NOMO-1 treated with dmso at 0.1 percent for 144 hours (cell line): ENCODE results near the gene C5orf52.
"Not testable (repeated sequence)": the region's sequence is repeated elsewhere in the genome, so short reads cannot be mapped to it uniquely, and the experiment has no call there.

Source experiments
- DNase-seq: peaks from one replicate; lab custom pipeline; 2025; ENCODE audit not compliant: unreplicated experiment; lab: John Stamatoyannopoulos, UW

The C5orf52 gene

DNA sequence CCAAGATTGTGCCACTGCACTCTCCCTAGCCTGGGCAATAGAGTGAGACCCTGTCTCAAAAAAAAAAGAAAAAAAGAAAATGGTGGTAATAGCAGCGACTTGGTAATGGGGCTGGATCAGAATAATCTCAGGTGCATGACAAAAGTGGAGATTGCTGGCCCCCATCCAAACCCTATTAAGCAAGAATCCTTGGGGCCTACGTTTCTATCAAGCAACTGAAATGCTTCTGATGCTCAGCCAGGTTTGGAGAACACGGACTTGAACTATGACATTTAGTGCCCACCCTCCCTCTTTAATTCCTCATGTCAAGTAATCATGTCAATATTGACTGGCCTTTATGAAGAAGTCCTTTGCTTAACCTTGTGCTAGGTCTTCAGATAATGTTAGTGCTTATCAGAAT, 6.6 kb downstream of the C5orf52 start:
- no peak for DNase-seq

DNA sequence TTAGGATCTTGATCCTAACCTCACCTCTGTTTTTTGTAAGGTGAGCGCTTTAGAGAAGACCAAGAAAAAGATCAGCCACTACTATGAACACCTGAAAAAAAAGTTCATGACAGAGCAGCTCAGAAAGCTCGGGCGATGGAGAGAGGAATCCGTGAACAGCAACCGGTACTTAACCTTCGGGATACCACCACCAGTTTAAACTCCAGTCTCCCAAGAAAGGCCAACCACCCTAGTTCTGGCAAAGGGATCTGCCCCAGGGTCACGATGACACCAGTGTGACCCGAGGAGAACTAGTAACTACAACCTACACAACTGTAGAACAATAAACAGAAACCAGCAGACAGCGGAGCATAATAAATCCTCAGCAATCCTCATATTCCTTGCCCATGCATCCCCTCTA, 8.5 kb downstream of the C5orf52 start:
- no peak for DNase-seq

DNA sequence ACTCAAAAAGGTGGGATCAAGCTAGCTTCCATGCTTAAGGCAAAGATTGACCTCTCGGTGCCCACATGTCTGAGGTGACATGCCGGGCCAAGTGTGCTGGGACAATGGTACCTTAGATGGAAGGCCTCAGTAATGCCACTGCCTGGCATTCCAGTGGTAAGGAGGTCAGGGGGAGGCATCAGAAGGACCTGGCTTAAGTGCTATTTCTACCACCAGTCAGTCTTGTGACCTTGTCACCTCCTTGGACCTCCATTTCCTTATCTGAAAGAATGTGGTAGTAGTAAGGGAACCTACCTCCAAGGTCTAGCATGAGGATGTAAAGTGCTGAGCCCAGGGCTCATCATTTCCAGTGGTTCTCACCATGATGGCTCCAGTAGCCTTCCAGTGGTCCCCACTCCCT, 8.9 kb downstream of the C5orf52 start:
- no peak for DNase-seq

DNA sequence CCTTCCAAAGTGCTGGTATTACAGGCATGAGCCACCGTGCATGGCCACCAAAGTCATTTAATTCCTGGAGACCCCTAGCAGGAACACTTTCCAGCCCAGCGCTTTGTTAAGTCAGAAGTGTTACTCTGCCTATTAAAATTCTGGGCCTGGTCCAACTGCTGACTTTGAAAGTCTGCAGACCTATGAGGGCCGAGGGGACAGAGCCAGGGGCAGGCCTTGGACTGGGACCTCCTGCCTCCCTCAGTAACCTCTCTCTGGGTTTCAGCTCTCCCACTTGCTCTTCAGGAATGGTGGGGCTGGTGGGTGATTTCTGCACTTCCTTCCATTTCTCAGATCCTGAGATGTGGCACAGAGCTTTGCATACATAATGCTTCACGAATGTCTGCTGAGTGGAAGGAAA, 9.7 kb downstream of the C5orf52 start:
- no peak for DNase-seq

DNA sequence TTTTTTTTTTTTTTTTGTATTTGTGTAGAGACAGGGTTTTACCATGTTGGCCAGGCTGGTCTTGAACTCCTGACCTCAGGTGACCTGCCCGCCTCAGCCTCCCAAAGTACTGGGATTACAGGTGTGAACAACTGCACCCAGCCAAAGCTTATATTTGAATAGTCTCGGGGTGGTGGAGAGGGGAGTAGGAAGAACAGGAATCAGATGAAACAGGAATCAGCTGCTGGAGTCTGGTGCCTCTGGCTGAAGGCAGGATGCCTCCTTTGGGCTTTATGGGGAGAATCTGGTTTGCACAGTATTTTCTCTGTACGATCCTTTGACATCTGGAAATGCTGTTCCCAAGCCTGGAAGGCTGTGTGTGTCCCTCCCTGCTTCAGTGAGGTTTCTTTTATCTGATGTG, 10.9 kb downstream of the C5orf52 start:
- no peak for DNase-seq

DNA sequence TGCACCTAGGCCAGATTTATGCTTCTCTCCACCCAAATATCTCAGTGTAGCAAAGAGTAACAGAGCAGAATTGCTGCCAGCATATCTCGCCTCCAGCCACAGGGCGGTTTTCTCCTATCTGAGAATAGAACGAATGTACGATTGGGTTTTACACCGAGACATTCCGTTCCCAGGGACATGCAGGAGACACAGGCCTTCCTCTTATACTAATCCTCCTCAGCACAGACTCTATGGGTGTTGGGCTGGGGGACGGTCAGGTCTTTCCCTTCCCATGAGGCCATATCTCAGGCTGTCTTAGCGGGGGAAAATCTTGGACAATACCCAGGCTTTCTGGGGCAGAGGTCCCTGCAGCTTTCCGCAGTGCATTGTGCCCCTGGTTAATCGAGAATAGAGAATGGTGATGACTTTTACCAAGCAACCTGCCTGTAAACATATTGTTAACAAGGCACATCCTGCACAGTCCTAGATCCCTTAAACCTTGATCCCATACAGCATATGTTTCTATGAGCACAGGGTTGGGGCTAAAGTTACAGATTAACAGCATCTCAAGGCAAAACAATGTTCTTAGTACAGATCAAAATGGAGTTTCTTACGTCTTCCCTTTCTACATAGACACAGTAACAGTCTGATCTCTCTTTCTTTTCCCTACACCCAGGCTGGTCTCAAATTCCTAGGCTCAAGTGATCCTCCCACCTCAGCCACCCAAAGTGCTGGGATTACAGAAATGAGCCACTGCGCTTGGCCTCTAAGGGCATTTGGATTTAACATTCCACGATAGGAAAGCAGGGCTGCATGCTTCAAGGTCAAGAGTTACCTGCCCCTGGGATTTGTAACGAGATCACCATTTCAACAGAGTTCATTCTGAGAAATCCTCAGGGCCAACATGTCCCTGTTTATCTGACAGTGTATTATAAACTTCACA, 15.2 kb downstream of the C5orf52 start:
- DNase-seq = not testable (repeated sequence)

DNA sequence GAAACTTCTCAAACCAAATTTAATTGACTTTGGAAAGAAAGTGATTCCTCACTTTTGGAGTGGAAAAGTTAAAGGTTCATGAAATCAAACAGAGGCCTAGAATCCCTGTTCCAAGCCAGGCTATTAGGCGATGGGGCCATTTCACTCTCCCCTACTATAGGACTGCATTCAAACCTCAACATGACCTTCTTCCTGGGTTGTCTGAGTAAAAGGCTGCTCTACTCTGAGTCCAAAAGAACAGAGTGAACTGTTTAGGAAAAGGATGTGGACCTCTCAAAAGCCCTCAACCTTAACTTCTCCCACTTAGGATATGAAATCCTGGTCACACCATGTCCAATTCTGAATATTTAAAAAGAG, 15.8 kb downstream of the C5orf52 start:
- DNase-seq = no peak

DNA sequence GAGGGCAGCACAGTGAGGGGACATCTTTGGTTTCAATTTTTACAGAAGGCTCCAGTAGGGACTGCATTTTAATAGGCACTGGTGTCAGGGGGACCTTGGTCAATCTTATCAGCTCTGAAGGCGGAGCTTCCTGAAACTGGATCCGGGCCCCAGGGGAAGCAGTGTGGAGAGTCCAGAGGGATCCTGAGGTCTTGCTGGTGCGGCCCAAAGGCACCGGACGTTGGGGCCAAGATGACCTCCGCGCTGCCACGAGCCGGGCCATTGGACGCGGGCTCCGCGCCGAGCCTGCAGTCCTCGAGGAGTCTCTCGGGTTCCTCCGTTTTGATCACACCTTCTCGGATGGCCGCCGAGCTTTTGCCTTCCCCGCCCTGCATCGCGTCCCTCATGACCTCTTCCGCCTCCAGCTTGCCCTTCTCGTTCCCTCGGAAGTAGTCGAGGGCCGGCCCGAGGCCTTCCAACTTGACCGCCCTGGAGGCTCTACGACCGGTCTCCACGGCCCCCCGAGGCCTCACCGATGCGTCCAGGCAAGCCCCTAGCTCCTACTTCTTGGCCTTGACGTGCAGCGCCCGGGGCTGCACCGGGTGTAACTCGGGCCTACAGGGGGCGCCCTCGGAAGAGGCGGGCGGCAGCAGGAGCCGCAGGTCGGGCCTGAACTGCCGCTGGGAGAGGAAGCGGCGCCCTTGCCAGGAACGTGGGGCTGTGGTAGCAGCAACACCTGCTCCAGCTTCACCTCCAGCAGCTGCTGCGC, 18.8 kb downstream of the C5orf52 start:
- DNase-seq = no peak

DNA sequence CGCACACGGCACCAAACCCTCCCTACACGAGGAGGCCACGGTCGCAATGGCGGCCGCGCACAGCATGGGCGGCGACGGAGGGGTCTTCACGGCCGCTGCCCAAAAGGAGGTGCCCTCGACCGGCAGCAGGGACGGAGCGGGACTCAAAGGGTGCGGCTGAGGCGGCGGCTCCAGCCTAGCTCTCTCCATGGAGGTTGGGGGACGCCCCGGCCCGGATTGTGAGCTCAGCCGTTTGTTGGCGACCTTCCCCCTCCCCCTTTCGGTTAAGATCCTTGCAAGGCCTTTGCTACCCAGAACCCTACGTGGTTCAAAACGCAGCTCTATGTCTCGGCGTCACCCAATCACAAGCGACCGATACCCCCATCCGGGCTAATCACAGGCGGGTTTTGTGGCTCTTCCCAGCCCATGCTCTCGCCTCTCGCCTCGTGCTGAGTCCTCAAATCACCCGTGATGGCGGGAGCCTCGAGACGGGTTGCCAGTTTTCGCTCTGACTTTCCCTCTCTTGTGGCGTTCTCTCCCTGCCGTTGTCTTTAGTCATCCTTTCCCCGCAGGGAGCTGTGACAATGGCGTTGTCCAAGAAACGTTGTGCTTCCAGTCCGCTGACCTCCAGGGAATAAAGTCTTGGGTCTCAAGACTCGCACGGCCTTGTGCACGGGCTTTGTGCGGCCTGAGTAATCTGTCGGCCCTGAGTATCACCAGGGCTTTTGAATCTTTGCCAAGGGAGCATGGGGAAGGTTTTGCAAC, 19.5 kb downstream of the C5orf52 start:
- no peak for DNase-seq

DNA sequence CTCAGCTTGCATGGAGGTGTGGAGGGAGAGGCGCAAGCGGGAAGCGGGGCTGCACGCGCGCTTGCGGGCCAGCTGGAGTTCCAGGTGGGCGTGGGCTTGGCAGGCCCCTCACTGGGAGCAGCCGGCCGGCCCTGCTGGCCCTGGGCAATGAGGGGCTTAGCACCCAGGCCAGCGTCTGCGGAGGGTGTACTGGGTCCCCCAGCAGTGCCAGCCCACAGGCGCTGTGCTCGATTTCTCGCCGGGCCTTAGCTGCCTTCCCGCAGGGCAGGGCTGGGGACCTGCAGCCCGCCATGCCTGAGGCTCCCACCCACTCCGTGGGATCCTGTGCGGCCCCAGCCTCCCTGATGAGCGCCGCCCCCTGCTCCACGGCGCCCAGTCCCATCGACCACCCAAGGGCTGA, 22.5 kb downstream of the C5orf52 start:
- DNase-seq = not testable (repeated sequence)

DNA sequence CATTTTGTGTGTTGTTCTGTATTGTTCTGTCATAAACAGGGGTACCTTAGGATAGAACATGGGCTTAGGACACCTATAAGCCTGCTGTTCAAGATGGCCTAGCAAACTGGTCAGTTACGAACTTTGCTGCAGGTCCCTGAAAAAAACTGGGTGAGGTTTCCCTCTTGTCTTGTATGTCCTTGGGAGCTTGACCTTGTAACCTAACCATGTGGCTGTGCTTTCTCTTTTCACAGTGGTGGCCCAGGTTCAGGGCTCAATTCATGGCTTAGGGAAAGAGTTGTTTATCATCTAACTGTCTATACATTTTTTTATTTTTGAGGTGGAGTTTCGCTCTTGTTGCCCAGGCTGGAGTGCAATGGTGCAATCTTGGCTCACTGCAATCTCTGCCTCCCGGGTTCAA, 24.8 kb downstream of the C5orf52 start:
- not testable (repeated sequence) for DNase-seq

DNA sequence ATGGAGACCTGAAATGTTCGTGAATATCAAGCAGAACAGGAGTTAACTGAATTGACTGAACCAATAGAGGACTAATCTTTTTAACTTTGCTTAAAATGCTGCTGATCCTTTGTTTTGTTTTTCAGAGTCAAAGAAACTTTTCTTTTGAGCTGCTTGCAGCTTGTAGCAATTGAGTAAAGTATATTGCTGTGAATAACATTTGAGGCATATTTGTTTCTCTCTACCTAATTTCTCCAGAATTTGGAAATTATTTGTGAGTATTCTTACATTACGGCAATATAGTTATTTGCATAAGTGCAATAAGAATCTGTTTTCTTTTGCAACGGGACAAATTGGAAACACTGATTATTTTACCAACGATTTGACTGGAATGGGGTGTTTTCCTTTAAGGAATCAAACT, 27.3 kb downstream of the C5orf52 start:
- DNase-seq = not testable (repeated sequence)

DNA sequence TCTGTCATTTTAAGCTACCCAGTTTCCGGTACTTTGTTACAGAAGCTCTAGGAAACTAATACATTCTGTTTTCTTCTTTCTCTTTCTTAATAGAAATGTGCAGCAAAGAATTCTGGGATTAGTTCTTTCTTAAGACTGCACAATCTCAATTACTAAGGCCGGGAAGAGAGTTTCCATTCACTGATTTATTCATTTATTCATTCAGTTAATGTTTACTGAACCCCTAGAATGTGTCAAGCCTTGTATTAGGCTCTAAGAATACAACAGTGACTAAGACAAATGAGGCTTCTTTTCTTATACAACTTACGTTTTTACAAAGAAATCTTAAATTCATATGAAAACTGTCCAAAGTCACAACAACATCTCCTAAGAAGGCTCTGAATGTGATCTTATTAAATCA, 32.4 kb downstream of the C5orf52 start:
- DNase-seq = no peak

DNA sequence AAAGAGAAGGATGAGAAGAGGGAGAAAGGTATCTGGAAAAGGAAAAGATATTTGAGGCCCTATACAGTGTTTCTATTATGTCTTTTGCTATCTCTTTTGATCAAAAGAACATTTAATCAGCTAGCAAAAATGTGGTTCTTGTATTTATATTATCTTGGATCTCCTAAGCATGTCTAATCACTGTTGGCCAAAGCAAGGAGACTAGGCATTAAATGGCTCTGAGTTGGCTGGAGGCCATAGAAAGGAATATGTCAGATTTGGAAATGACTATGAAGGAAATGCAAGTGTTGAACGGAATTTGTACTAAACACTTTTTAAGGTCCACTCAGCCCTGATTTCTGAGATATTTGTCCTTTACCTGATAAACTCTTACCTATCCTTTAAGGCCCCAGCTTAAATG, 37.5 kb downstream of the C5orf52 start:
- no peak for DNase-seq

DNA sequence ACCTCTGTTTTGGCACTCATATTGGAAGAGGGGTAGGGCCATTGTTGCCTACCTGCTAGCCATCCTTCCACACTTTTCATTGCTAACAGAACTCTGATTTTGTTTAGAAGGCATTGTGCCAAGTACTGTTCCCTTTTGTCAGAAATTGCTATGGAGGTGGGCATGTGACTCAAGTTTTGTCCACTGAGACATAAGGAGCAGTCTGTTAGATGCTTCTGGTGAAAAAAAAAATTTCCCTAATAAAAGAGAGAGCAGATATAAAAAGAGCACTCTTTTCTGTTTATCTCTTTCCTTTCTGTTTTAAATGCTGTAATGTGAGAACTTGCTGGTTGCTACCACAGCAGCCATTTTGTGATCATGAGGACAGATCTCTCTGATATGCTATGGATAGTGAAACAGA, 38.0 kb downstream of the C5orf52 start:
- no peak for DNase-seq

DNA sequence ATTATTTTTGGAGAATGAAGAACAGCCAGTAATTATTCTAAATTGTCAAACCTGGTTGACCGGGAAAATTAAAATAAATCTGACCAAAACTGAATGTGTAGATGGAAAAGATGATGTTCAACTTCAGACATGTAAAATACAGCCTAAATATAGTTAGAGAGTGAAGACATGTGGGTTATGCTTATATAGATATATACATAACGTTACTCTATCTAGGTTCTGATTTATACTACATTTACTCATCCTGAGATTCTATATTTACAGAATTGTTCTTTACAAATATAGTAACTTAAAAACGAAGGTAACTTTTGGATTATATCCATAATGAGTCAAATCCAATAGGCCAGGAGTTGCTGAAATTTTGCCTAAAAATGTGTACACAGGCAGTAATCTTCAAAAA, 39.1 kb downstream of the C5orf52 start:
- no peak for DNase-seq

DNA sequence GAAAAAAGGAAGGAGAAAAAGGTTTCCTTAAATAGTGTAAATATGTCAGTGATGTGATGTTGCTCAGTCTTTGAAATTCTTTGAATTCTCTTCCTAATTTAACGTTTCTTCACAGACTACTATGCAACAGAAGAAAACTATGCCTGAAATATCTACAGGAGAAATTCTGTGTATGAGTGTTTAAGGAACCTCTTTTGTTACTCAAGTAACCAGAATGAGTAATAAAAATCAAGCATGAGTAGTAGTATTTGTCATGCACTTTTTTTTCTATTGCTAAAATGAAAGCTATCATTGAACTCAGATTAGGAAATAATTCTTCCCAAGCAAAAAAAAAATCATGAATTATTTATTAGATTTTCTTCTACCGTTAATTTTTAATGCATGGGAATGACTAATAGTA, 39.5 kb downstream of the C5orf52 start:
- no peak for DNase-seq

DNA sequence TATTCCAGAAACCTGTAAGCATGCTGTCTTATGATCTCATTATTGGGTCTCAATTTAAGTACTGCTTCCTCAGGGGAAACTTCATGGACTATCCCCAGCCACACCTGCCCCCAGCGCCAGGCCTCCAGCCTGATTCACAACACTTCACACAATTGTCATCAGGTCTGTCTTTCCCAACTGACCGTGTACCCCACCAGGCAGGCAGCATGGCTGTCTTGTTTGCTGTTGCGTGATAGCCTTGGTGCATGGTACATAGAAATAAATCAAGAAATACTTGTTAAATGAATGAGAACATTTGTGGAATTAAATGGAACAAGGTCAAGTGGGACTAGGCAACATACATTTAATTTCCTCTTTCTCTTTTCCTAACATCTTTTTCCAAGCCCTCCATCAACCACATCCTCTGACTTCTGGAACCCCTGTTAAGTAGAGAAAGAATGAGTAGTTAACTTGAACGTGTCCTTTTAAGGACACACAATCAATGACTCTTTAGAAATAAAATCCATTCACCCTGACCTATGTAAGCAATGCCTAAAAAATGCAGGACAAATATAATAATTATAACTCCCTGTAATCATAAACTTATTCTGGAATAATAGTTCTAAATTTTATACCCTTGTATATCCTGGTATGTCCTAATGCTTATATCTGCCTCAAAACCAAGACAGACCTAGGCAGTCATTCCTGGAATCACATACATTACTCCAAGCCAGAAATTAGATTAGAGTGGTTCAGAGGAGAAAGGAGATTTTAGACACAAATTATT, 42.7 kb downstream of the C5orf52 start:
- DNase-seq = no peak

DNA sequence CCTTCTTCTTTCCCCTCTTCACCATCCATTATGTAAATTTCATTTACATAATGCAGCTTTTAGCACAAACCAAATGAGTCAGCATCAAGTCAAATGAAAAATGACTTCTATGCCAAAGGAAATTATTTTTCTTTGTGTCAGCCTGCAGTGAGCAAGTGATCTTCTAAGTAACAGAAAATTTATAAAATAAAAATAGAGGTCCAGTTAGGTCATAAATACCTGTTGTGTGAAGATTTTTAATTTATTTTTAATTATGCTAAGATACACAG, 43.2 kb downstream of the C5orf52 start:
- DNase-seq = no peak

DNA sequence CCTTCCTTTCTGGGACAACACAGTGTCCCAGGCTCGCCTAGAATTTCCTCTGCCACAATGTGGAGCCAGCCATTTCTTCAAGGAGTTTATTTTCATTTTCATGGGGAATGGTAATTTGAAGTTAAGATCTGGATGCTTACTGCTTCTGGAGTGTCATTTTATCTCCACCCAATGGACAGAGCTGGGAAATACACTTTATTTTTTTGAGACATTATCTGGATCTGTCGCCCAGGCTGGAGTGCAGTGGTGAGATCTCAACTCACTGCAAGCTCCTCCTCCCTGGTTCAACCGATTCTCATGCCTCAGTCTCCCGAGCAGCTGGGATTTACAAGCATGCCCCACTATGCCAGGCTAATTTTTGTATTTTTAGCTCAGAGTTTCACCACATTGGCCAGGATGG, 47.2 kb downstream of the C5orf52 start:
- no peak for DNase-seq

DNA sequence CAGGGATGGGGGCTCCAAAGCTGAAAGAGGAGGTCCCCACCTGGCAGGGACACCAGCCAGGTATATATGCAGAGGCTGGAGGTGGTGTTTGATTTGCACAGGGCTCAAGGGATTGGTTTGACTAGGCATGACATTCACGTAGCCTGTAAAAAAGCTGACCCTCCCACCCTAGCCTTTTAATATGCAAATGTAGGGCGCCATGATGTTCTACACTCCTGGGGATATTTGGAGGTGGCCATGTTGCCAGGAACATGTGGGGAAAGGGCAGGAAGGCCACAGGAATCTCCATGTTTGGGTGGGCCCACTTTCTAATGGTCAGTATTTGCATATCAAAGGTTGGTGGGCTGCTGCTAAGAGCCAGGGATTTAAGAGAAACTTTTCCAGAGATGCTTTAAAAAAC, 47.9 kb downstream of the C5orf52 start:
- DNase-seq = no peak
